Endothelial cell of hepatic sinusoid (primary cell): Measurements from ENCODE around the gene TEX36.
"Not testable (repeated sequence)": the region's sequence is repeated elsewhere in the genome, so short reads cannot be mapped to it uniquely, and the experiment has no call there.

Experiments used
- in situ Hi-C: cut with HindIII; loops from 2 replicates; pipeline ENCODE4 v1.10.0; 2017; ENCODE audit warnings: low sequenced_read_pairs

TEX36 gene

DNA sequence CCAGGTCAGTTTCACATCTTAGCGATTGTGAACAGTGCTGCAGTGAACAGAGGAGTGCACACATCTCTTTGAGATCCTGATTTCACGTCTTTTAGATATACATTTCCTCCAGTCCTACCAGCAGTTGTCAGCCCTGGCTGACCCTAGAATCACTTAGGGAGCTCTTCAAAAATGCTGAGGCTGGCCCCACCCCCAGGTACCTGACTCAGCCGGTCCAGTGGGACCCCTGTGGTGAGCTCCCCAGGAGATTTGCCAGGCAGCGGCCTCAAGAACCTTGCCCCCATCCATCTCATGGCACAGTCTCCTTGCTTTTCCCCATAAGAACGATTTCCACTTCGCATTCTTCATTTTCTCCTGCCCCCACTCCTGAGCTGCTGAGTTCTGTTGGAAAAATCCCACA, 45.5 kb downstream of the TEX36 start:
- in situ Hi-C loops = no loop called here

DNA sequence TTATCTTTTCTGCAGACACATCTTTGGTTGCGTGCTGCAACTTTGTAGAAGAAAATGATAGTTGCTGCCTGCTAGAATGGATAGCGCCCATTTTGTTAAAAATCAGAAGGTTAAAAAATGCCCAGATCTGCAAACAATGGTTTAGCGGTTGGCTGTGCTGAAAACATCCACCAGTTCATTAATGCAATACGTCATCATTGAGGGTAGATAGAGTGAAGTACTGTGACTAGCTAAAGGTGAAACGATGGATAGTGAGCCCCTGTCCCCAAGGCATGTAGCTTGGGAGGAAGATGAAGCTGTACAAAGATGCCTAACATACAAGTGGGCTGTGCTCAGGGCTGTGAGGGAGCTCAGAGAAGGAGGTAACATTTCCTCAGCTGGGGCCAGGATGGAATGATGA, 48.4 kb downstream of the TEX36 start:
- in situ Hi-C loops = no loop called here

DNA sequence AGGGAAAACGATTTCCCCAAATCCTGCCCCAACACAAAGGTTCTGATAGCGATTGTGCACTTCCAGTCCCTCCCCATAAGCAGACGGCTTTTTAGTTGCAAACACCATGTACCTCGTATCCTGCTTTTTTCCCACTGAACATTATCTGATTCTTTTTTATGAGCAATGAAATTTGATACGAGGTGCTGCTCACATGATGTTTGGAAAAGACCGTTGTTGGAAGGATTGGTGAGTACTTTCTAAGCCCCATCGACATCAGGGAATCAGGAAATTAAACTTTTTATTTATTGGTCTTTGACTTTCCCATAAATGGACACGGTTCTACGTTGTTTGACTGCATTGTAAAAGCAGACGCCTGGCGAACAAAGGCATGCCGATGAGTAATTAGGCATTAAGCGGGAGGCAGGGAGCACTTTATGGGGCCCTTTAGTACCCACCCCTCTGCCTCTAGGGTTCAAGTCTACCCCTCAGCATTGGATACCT, 49.4 kb downstream of the TEX36 start:
- in situ Hi-C loops = no loop called here

DNA sequence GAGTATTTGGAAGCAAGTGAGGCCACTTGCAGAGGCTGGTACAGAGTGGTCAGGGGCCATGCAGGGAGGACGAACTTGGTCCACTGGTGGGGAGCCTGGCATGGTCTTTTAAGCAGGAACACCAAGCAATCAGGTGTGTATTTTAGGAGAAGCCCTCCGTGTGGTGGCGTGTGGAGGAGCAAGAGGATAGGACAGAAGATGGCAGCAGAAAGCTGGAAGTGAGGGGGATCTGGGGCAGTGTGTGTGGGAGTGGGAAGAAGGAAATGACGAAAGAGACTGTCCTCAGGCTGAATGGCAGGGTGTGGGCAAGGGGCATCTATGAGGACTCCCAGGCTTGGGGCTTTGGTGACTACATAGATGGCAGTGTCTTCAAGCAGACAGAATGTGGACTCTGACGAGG, 51.2 kb downstream of the TEX36 start:
- in situ Hi-C loops = no loop called here

DNA sequence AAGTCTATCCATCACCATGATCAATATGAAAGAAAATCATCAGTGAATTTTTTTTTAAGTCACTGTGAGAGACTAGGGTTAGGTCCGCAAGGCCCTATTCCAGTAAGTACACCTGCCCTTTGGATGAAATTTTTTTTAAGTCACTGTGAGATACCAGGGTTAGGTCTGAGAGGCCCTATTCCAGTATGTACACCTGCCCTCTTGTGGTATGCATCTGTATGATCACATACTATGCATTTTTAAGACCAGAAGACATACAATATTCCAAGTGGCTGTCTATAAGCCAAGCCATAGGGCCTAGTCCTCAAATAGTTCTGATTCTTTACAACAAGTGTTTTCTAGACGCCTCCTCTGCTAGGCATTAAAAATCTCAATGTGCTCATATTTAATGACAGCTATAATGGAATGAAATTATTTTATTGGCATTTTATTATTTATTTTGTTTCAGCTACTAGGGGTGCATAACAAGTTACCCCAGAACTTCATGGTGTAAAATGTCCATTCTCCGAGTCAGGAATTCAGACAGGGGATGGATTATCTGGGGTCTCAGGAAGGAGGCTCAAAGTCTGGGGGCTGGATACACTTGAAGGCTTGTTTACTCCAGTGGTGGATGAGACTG, 53.1 kb downstream of the TEX36 start:
- in situ Hi-C loops = no loop called here

DNA sequence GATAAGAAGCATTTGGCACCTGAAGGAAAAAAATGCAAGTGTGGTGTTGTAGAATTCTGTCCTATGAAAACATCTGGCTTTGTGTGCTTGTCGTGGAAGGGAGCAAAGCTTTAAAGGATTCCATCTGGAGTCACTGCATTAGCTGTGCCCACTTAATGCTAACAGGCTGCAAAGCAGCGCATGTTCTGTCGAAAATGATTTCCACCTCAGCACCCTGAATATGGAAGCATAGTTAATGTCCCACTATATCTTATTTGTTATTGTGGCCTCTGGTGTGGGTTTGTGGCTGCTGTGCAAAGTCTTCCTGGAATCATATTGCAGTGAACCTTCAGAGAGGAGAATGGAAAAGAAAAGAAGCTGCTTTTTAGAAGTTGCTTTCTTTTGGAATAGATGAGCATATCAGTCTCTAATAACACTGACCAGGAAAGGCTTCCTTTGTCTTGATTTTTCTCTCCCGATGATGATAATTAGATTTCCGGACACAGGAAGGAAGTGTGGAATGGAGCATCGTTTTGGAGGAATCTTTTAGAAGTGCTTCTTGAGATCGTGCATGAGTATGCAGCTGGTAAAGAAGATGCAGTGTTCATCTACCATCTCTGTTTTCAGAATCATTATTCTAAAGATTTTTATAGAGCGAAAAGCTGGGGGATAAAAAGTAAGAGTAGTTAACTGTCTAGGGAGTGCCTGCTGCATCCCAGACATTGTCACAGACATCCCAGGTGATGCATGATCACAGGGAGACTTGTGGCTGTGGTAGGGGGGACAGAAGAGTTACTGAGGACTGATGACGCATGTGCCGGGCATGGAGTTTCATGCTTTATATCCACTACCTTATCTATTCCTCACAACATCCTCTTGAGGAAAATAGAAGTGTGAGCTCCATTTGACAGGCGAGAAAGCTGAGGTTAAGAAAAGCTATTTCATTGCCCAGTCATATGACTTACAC, 54.6 kb downstream of the TEX36 start:
- in situ Hi-C loops = no loop called here

DNA sequence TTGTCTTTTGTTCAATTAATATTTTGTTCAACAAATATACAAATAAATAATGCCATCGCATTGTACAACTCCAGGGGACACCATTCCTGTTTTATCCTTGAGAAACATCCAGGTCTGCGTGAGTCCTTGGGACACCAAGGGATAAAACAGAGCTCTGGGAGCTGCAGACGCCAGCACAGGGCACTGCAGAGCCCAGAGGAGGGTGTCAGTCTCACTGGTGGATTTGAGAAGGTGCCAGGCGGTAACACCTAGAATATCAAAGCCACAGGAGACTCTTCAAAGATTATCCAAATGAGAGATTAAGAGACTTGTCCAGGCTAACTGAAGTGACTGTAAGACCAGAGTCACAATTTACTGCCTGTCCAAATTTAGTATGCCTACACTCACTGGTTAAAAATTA, 55.3 kb downstream of the TEX36 start:
- in situ Hi-C loops = no loop called here

DNA sequence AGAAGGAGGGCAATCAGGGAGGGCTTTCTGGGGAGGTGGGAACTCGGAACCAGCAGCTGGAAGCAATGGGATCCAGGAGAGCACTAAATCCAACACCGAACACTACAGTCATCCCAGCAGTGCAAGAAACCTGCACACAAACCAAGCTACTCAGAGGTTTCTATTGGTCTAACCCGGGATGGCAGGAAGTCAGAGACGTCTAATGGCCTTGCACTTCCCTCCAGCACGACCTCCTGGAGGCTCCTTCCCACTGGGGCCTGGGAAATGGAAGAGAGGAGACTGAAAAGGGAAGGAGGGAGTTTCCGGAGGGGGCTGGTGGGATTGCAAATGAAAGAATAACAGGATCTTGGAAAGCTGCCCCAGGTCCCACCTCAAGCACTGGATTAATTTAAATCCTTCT, 56.3 kb downstream of the TEX36 start:
- in situ Hi-C loops = no loop called here

DNA sequence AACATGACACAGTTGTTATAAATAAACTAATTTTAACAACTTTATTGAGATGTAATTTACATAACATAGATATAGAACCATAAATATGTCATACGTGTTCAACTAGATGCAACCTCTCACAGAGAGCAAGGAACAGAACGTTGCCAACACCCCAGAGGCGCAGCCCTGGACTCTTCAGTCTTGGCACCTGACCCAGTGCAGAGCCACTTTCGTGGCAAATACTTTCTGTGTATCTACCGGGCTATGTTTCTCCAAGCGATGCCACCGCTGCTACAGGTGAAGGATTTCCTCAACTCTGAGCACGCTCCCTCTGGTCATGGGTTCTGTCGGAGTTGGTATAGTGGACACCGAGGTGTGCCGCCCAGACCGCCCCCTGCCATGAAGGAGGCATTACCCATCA, 57.4 kb downstream of the TEX36 start:
- in situ Hi-C loops = no loop called here

DNA sequence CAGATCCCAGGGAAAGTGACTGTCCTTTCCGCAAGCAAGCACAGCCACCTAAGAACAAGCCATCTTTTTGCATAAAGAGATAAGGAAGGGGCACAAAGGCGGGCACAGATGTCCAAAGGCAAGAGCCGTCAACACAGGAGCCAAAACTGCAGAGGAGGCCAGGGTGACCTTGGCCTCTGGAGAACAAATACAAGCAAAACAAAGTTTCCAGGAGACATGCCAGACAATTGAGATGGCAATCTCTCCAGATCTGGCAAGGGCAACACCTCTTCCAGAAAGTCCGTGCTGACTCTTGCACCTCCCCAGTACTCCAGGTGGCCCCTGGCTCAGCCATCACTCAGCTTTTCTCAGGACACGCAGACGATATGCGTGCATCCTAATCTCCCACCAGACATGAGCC, 58.2 kb downstream of the TEX36 start:
- in situ Hi-C loops = no loop called here

DNA sequence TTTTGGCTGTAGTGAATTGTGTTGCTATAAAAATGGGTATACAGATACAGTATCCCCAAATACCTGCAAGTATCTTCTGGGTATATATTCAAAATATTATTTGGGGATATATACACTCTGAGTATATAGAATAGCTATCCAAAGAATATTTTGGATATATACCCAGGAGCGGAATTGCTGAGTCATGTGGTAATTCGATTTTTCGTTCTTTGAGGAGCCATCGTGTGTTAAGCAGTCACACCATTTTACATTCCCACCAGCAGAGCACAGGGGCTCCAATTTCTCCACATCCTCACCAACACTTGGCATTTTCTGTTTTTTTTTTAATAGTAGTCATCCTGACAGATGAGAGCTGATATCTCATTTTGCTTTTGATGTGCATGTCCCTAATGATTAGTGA, 61.9 kb downstream of the TEX36 start:
- in situ Hi-C loops = no loop called here

DNA sequence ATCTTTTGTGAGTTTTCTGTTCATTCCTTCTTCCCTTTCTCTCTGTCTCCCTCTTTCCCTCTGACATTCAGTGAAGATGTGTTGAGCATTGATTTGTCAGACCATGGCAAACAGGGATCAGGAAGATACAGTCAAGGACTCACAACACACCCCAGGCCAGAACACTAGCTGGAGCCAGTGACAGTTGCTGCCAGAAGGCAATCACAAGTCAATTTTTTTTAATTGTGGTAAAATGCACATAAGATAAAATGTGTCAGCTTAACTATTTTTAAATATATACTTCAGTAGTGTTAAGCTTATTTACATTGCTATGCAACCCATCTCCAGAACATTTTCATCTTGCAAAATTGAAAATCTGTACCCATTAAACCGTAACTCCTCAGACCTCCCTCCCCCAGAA, 62.6 kb downstream of the TEX36 start:
- in situ Hi-C loops = no loop called here

DNA sequence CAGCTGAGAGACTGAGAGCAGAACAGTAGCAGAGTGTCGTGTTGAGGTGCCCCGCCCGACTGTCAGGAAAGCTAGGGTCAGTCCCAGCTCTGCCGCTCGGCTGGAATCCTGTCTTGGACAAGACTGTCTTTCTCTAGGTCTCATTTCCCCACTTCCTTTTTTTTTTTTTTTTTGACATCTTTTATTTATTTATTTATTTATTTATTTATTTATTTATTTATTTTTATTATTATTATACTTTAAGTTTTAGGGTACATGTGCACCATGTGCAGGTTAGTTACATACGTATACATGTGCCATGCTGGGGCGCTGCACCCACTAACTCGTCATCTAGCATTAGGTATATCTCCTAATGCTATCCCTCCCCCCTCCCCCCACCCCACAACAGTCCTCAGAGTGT, 69.9 kb downstream of the TEX36 start:
- in situ Hi-C loops = not testable (repeated sequence)

DNA sequence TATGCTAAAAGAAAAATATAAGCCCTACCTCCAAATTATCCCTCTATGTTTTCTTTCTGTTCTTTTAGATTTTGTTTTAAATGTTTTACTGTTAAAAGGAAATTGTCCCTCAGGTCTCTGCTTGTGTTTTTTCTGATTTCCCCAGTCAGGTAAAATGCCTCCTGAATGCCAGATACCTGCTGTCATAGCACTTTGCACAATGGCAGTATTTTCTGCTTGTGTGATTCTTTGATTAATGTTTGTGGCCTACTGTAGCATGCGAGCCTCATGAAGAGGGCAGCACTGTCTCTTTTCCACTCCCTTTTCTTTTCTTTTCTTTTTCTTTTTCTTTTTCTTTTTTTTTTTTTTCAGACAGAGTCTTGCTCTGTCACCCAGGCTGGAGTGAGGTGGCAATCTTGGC, 71.2 kb downstream of the TEX36 start:
- in situ Hi-C loops = no loop called here

DNA sequence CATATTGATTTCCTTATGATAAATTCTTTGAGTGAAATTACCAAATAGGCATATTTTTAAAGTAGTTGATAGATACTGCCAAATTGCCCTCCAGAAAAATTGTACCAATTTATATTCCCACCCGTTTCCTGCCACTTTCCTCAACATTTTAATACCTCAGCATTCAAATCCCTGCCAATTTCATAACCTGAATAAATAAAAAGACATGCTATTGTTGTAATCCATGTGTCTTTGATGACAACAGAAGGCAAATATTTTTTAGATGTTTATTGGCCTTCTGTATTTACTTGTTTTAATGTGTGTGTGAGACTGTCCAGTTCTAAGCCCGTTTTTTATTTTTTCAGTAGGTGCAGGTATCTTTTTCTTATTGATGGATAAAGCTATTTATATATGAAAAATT, 71.7 kb downstream of the TEX36 start:
- in situ Hi-C loops = no loop called here

DNA sequence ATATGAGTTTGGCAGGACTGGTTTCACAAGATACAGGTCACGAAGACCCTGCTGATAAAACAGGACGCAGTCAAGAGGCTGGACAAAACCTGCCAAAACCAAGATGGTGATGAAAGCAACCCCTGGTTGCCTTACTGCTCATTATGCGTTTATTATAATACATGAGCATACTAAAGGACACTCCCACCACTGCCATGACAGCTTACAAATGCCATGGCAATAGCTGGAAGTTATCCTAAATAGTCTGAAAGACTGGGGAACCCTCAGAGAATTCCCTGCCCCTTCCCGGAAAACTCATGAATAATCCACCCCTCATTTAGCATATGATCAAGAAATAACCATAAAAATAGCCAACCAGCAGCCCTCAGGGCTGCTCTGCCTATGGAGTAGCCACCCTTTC, 73.1 kb downstream of the TEX36 start:
- in situ Hi-C loops = no loop called here

DNA sequence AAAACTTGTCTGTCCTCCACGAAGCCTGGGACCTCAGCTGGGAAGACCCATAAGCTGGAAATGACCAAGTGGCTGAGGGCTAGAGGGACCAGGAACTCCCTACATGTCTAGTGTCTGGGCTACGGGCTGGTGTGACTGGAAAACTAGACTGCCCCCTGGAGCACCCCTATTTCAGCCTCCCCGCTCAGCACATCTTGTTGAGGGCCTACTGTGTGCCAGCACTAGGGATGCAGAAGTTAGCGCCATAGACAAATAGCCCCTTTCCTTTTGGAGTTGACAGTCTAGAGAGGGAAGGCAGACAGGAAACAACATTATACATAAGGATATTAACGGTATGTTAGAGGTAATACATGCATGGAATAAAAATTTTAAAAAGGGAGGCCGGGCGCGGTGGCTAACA, 74.5 kb downstream of the TEX36 start:
- in situ Hi-C loops = no loop called here

DNA sequence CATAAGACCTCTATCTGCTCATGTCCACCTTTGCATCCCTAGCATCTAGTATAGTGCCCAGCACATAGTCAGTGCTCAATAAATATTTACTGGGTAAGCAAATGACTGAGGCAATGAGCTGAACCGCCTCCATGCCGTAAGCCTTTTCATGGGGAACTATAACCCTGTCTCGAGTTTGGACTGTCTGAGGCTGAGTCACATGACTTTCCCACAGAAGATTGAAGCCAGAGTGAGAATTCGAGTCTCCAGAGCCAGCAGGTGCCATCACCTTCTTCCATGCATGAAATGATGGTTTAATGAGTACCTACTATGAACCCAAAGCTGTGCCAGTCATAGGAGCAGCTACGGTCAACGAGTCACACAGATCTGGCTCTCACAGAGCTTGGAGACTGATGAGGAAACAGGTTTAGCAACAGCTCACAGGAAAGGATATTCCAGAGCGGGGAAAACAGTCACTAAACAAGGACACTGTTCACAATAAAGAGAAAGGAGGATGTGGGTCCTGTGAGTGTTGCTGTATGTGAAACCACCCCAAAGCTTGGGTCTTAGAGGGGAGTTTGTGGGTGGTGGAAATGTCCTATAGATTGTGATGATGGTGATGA, 75.2 kb downstream of the TEX36 start:
- in situ Hi-C loops = no loop called here

DNA sequence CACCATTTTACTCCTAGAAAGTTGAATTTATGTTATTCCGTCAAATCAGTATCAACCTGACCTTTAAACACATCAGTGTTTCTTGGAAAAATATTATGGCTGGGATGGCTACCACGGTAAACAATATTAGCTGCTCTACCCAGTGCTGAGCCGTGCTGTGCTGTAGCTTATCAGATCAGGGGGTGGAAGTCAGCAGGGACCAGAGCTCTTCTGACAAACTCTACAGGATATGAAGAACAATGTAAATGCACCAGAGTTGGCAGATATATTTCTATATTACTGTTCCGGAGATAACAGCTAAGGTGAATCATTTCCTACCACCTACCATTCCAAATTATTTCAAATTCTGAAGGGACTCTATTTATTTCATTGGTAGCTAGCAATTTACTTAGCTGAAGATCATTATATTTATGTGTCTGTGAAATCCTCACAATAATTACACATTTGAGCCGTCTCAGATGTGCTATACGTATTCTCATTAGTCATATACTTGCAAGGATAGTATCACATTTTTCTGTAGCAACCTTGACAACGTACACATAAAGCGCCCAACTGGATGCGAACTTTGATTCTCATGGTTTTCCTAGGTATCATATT, 76.5 kb downstream of the TEX36 start:
- in situ Hi-C loops = no loop called here
